Adrenal gland (tissue), 12 donors: ENCODE data around the gene CIAPIN1. TPM values are rescaled to one million over a fixed set of nuclear protein-coding genes. Genes with fewer than 3 reads are reported as not detected.

Experiments
- DNase-seq, 7 donors: peaks; one replicate each; pipeline ENCODE4 v3.0.0-alpha.2; 2019 to 2020
- H3K27ac ChIP-seq, 5 donors: fragments of 200-600 bp; sonication (generic) in 4 of 5; 1 replicate in 3 of 5; 2 replicates in 2 of 5; pipeline versions ENCODE4 v1.5.1 to v1.8.0; 2016 to 2020; ENCODE audit warnings: mild to moderate bottlenecking in 1 of 5
- H3K27me3 ChIP-seq: fragments of 200-600 bp; 2 replicates; pipeline ENCODE4 v1.8.0; 2021
- H3K36me3 ChIP-seq, 2 donors: fragments of 200-600 bp; replicated peaks in 1 of 2; 1 replicate in 1 of 2; 2 replicates in 1 of 2; pipeline versions ENCODE4 v1.5.1 to v1.8.0; 2018 to 2022
- H3K4me1 ChIP-seq, 2 donors: fragments of 200-600 bp; replicated peaks in 1 of 2; 1 replicate in 1 of 2; 2 replicates in 1 of 2; pipeline versions ENCODE4 v1.5.1 to v1.8.0; 2018 to 2021
- H3K4me3 ChIP-seq, 4 donors: fragments of 200-600 bp; sonication (generic) in 3 of 4; one replicate each; pipeline ENCODE4 v1.5.1; 2016 to 2018
- H3K9me3 ChIP-seq, 3 donors: fragments of 200-600 bp; sonication (generic) in 1 of 3; replicated peaks in 1 of 3; 1 replicate in 2 of 3; 2 replicates in 1 of 3; pipeline versions ENCODE4 v1.5.1 to v1.8.0; 2016 to 2021
- CTCF ChIP-seq, 6 experiments: fragments of 450-650 bp in 4 of 6; fragments of 200-600 bp in 2 of 6; sonication (generic) in 1 of 6; IDR thresholded peaks; 1 replicate in 5 of 6; 2 replicates in 1 of 6; pipeline versions ENCODE4 v1.5.1 to v1.8.0; 2016 to 2021; ENCODE audit warnings: antibody characterized with exemption in 6 of 6, mild to moderate bottlenecking in 2 of 6, moderate library complexity in 1 of 6
- POLR2A ChIP-seq, 2 donors: fragments of 450-650 bp; IDR thresholded peaks; one replicate each; pipeline ENCODE4 v1.6.1; 2017; ENCODE audit warnings: antibody characterized with exemption in 2 of 2, mild to moderate bottlenecking in 2 of 2, moderate library complexity in 1 of 2
- WGBS, 4 donors: extraction: QIAGEN DNeasy Blood & Tissue Kit in 2 of 4; methylation state at CpG; one replicate each; pipeline versions ENCODE4 v1.1.5 to v1.1.7; 2013 to 2017; 5-methylcytosine and 5-hydroxymethylcytosine counted together
- intact Hi-C, 2 donors: fragments of 100-400 bp; cut with DNase I; formaldehyde crosslinking; loops; one replicate each; pipeline versions ENCODE4 v1.14.1 to v1.15.0; 2022 to 2023
- polyA plus RNA-seq, 3 donors: library from polyadenylated mRNA; stranded (reverse); fragments of 200-250 nt in 2 of 3; fragments of 350-450 nt in 1 of 3; fragmentation: Illumina TruSeq in 1 of 3; extraction: RNeasy Lipid Tissue Mini Kit (QIAGEN cat#74804) in 1 of 3; gene quantifications; one replicate each; pipeline ENCODE4 v1.2.3, GENCODE V29; 2013 to 2014
- total RNA-seq, 9 donors: library from RNA; depleted of rRNA in 4 of 9; stranded (reverse); fragments of >200 nt in 4 of 9; fragments of 120-200 nt in 1 of 9; fragmentation: NEBNext Ultra II Directional in 1 of 9; extraction: Animal tissue kit (Norgen Biotek cat#: 25700) in 1 of 9; gene quantifications; one replicate each; pipeline versions ENCODE4 v1.1.0 to v1.2.4, GENCODE V29; 2013 to 2023
- donor health status: healthy with polysubstance abuse.
- donor health status: Bipolar disorder and iron deficiency.
- donor health status: DM: yes; HTN: yes; CAD: no.
- donor health status: DM: no; HTN: no; CAD: no.
- donor health status: DM: no; HTN: no; CAD: no.
- donor health status: DM: yes; HTN: yes; CAD: no.

Gene CIAPIN1
- total and polyA plus RNA-seq, 12 donors, result 15.8 to 155 (median 50.7) TPM

DNA sequence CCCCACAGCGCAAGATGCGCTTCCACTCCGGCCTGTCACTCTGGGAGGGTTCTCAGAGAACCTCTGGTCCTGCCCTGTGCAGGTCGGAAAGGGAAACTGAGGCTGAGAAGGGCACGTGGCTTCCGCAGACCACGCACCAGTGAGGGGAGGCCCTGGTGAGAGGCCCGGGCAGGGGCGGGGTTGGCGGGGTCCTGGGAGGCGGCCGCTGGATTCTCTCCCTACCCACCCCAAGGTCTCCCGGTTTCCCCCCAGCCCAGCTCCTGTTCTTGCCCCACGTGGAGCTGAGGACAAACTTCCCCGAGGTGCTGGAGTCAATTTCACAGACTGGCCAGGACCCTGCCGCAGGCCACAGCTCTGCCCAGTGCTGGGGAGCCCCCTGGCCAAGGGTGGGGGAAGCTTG lies 31.1 kb downstream of the CIAPIN1 start:
- Histone ChIP-seq H3K36me3 (no peaks in the 10 kb centered on the region), H3K4me3 (no peak overlapping the region), H3K4me1 (peaks cover 0 to 21% of the 10 kb centered on the region in 2 donors), H3K27me3 (no peaks in the 10 kb centered on the region), H3K27ac (no peak overlapping the region), H3K9me3 (no peaks in the 10 kb centered on the region)
- WGBS, 4 donors, result 55 to 80% (median 75%) methylated on average over 4 to 16 of the region's 16 CpGs
- intact Hi-C loops, result loop anchor here (5.0 to 10.0 kb wide), 2 partner anchors 101 to 311 kb away; no protein-coding TSS in a partner anchor
- no peak for TF ChIP-seq CTCF (IDR thresholded peaks at IDR 0.05)
- TF ChIP-seq POLR2A (IDR thresholded peaks at IDR 0.05), result no peak
- DNase-seq, result no peak

DNA sequence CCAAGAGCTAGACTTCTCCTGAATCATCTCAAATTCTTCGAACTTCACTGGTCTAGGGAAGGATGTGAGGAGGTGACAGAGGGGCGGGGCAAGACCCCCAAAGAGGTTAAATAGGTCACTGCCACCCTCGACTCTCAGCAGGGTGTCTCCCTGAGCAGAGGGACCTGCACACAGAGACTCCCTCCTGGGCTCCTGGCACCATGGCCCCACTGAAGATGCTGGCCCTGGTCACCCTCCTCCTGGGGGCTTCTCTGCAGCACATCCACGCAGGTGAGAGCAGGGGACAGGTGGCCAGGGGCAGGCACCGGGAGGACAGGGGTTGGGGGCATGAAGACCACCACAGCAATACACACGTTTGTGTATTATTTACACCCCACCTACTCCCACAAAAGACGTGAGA lies 33.5 kb downstream of the CIAPIN1 start:
- no peak overlapping the region for H3K27ac ChIP-seq
- WGBS, 4 donors, result 56 to 60% (median 59%) methylated on average over 7 of the region's 7 CpGs
- intact Hi-C loops, result loop anchor here (2.0 to 10.0 kb wide), 2 partner anchors 109 to 309 kb away; no protein-coding TSS in a partner anchor
- no peaks in the 10 kb centered on the region for H3K36me3 ChIP-seq
- no peaks in the 10 kb centered on the region for H3K9me3 ChIP-seq
- DNase-seq, result no peak
- H3K4me1 ChIP-seq, result peaks cover 0 to 16% of the 10 kb centered on the region in 2 donors
- H3K4me3 ChIP-seq, result no peak overlapping the region
- TF ChIP-seq POLR2A (IDR thresholded peaks at IDR 0.05), result no peak
- TF ChIP-seq CTCF (IDR thresholded peaks at IDR 0.05), result no peak
- no peaks in the 10 kb centered on the region for H3K27me3 ChIP-seq

- 81 to 91% (median 84%) methylated on average over 2 to 5 of the region's 5 CpGs for WGBS, 4 donors
- intact Hi-C loops, result loop anchor here in 1 of 2 donors (10.0 kb wide), 1 partner anchor 309 kb away; no protein-coding TSS in a partner anchor
- no peak for DNase-seq
- no peak for TF ChIP-seq CTCF (IDR thresholded peaks at IDR 0.05)
- no peak for TF ChIP-seq POLR2A (IDR thresholded peaks at IDR 0.05)
- H3K27ac ChIP-seq, result no peak overlapping the region
- no peak overlapping the region for H3K4me3 ChIP-seq
- peaks cover 0 to 13% of the 10 kb centered on the region in 2 donors for H3K4me1 ChIP-seq
- H3K27me3 ChIP-seq, result no peaks in the 10 kb centered on the region
- no peaks in the 10 kb centered on the region for H3K36me3 ChIP-seq
- H3K9me3 ChIP-seq, result no peaks in the 10 kb centered on the region
Observed at GRCh38 chr16:57413301-57413730, 33.9 kb downstream of the CIAPIN1 start.

GRCh38 chr16:57412584-57412983 lies 34.6 kb downstream of the CIAPIN1 start:
- Histone ChIP-seq H3K9me3 (no peaks in the 10 kb centered on the region), H3K27ac (no peak overlapping the region), H3K27me3 (no peaks in the 10 kb centered on the region), H3K36me3 (no peaks in the 10 kb centered on the region), H3K4me1 (peaks cover 0 to 9% of the 10 kb centered on the region in 2 donors), H3K4me3 (no peak overlapping the region)
- no peak for DNase-seq
- TF ChIP-seq CTCF (IDR thresholded peaks at IDR 0.05), result no peak
- no peak for TF ChIP-seq POLR2A (IDR thresholded peaks at IDR 0.05)
- intact Hi-C loops, result loop anchor here in 1 of 2 donors (10.0 kb wide), 1 partner anchor 308 kb away; no protein-coding TSS in a partner anchor
- WGBS, 4 donors, result 78 to 92% (median 87%) methylated on average over 6 to 9 of the region's 9 CpGs
